HG03175 (cell line): ENCODE results near the gene AKT3.
A peak's percentile ranks its signal among the peaks of the same experiment; 100 is the strongest.

ENCODE experiments used
- ATAC-seq: cut with Tn5 transposase; IDR thresholded peaks from one replicate; pipeline ENCODE4 v1.9.1; 2021; ENCODE audit warnings: mild to moderate bottlenecking, moderate library complexity; ENCODE audit not compliant: unreplicated experiment

The AKT3 gene

DNA sequence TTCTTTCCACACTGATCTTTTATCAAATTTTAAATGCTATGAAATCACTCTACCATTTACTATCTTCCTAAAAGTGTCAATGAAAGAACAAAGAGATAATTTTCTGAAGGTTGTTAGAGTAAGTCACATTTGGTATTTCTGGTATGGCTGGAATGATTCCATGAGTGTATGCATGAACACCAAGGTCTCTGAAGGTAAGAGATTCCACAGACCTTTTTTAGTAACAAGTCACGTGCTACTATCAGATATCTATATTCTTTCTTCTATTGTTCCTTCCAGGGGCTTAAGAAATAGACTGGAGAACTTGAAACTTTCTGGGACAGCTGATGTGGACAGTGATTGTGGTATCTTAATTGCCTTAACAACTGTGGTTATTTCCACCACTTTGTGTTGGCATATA lies 329.2 kb downstream of the AKT3 start:
- no peak for ATAC-seq

DNA sequence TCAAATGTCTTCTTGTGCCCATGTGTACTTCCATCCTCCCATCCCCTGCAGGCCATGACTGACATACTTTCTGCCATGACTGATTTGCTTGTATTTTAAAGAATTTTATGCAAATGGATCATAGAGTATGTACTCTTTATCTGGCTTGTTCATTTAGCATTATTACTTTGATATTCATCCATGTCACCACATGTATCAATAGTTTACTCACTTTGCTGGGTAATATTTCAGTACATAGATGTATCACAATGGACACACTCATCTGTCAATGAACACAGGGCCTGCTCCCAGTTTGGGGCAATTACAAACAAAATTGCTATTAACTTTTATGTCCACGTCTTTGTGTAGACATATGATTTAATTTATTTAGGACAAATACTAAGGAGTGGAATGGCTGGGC lies 335.1 kb downstream of the AKT3 start:
- ATAC-seq, result no peak

DNA sequence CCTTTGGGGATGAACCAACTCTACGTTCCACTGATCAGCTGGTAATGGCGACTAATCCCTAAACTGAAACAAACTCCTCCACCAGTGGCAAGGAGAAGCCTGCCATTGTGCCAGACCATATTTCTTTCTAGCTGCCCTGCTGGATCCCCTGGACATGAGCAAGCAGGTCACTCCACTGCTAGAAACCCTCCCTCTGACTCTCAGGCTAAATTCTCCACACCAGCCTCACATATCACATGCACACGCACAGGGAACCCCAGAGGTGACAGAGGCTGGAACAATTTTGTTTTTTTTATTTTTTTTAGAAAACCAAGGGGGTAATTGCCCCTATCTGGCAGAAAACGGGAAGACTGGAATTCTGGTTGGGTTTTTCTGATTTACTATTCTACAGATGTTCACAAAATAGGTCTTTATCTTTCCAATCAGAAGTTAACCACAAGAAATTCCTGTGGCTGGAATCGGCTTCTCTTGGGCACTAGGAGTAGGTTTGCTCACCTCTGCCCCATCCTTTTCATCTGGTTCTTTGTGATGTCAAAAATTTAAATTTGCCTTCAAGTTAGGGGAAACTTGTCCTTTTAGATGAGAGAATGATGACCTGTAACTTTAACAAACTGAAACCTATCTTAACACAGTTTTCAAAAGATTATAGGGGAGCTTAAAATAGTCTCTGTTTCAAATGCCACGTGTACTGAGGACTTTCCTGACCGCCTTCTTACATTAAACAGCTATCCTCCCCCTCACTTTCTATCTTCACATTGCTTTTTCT lies 336.1 kb downstream of the AKT3 start:
- no peak for ATAC-seq

DNA sequence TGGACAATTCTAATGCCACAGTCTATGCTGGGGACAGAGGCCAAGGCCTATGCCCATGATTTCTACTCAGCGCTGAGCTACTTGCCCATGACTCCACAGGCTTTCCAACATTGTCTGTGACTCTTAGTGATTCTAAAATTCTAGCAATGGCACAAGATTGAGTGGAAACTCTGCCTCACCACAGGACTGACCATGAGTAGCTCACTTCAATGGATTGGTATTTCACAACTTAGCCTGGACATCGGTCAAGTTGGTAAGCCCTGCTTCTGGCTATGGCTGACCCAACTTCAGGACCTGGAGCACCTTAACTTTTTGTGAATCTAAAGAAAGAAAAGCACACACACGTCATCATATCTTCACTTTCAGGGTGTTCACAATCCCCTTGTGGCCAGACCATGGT lies 339.1 kb downstream of the AKT3 start:
- no peak for ATAC-seq

DNA sequence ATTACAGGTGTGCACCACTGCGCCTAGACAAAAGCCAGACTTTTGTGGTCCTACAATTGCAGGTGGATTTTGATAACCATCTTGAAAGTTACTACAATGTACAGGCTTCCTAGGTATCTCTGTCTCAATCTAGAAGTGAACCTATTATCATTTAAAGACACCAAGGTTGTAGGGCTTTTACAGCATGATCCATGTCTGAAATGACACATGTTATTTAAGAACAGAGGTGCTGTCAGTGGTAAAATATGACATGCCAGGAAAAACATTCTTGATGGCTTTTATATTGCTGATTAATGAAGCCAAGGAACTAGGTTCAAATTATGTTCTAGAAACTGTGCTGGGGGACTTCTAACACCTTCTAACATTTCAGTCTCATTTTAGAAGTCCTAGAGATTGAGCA lies 341.1 kb downstream of the AKT3 start:
- ATAC-seq, result no peak

DNA sequence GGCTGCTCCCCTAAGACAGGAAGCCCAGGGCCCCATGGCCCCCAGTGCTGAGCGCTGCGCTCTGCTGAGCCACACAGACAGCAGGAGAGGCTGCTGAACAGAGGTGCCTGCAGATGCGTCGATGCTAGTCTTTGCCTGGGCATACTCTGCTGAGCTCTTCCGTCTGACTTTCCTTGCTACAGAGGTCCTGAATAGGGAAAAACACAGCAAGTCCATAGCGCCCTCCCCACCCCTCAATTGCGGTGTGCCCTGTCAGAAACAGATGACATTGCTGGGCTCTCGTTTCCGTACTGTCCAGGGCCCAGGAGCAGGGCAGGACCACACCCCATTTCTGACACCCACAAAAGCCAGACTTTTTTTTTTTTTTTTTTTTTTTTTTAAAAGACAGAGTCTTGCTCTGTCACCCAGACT lies 341.7 kb downstream of the AKT3 start:
- ATAC-seq, result peak; percentile 68

DNA sequence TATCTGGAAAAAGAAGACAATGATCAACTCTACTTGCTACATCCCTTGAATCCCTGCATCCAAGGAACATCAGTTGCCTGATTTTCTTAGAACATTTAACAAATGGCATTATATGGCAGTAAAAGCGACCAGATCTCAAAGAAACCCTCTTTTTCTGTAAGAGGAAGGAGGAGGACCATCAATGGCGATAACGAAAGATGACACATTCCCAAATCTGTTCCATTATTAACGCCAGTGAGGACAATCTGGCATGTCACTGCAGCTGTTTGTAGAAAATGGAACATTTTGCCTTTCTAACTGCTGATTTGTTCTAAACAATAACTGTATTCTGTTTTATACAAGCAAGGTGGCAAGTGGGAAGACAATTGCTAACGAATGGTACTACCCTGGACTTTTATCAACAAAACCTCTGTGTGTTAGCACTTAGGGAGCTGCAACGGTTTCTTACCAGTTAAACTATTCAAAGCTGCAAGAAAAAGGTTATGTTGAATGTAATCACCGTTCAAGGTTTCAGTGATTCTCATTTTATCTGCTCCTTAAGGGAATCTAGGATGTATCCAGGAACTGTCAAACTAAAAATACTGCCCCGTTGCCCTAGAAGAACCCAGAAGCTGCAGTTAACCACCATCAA lies 342.3 kb downstream of the AKT3 start:
- no peak for ATAC-seq

DNA sequence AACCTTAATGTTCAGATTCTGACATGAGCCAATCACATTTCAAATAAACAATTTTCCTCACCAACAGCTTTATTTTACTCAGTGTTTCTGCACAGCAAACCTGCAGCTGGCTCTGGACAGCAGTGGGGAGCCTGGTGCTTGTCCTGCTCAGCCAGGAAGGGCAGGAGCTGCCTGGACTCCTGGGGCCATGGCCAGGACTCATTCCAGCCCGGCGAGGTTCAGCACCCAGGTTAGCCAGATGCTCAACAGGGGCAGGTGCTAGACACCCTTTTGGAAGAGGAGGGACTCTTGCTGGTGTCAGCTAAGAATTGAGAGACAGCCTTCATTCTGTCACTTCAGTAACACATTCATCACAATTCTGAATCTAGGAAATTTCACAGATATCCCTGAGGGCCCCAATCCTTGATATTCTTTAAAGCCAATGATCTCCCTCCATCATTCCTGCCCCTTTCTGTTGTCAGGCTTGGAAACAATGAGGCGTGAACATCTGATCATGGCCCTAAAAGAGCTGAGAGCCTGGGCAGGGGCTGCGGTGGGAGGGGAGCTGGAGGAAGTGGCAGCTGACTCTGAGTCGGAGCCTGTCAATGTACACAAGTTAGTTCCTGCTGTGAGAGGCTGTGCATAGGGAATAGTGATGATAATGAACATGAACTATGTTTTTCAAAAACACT lies 342.9 kb downstream of the AKT3 start:
- no peak for ATAC-seq

DNA sequence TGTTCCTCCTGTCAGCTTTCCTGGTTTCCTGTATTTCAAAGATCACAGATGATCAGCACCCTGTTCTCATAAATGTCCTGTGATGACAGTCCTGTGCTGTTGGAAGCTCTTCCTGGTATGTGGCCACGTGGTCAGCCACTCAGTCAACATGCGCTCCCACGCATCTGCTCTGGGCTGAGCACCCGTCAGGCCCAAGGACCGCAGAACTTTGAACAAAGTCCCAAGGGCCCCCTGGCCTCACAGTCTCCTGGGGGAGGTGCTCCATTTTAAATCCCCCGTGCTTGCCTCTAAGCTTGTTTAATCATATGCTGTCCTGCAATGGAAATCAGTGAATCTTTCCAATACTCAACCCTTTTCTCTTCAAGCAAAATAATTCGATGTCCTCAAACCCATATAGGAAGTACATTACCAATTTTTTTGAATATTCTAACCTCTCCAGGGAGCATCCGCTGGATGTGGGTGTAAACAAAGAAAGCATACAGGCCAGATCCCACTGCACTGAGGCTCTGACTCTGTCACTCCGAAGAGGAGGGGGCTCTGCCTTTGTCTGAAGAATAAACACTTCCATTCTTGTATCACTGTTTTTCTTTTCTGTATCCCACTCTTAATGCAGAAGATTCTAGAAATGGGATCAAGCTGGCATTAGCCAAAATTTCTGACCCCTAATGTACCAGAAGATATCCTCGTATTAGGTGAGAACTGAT lies 343.9 kb downstream of the AKT3 start:
- ATAC-seq, result peak; percentile 60

DNA sequence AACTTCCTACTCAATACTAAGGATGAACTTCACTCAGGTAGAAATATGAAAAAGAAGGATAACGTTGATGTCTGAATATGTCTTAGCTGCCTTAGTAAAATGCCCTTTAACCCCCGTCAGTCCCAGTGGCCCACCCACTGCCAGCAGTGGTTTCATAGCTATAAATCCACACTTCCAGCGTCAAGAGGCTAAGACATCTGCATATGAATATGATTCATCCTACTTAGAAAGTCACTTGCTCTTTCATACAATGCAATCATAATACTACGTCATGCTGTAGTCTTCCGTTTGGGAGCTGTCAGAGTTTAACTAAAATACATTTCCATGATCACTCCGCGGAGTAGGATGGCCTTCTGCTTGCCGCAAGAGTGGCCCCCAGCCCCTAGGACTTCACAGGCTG lies 346.9 kb downstream of the AKT3 start:
- no peak for ATAC-seq

DNA sequence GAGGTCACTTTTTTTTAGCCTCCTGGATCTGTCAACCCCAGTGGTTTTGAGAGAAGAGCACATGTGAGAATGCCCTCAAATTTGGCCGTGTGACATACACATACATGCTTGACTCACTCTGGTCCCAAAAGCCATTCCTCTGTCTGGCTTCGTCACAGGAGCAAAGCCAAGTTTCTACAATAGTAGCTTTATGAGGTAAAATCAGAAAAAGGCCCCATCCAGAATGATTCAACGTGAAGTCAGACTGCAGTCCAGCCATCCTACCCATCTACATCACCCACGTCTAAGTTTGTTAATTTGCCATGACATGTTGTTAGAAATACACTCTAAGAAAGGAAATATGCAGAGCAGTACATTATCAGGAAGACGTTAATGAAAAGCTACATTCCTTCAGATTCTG lies 349.0 kb downstream of the AKT3 start:
- ATAC-seq, result no peak

DNA sequence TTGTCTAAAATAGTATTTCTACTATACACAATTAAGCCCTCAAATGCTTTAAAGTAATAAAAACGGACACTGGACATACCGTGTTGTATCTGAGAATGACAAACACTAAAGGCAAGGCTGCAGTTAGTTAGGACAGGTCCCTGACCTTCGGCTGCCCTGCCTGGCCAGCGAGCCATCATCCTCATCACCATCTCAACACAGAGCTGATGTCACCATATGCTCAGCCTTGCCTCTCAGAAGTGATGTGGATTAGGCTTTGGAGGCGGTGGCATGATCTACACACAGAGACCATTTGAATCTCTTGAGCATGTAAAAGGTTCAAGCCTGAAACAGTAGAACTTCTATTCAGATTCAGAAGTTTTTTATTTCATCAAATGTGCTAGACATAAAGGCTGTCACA lies 349.5 kb downstream of the AKT3 start:
- no peak for ATAC-seq

DNA sequence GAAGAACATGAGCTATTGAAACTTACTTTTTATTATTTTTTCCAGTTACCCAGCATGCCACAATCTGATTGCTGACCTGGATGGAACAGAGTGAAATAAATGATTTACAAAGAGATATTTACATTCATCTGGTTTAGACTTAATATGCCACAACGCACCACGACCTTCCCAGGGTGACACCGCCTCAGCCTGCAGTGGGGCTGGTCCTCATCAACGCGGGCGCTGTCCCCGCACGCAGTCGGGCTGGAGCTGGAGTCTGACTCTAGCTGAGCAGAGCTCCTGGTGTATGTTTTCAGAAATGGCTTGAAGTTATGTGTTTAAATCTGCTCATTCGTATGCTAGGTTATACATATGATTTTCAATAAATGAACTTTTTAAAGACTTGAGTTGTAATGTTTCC lies 350.3 kb downstream of the AKT3 start:
- no peak for ATAC-seq

DNA sequence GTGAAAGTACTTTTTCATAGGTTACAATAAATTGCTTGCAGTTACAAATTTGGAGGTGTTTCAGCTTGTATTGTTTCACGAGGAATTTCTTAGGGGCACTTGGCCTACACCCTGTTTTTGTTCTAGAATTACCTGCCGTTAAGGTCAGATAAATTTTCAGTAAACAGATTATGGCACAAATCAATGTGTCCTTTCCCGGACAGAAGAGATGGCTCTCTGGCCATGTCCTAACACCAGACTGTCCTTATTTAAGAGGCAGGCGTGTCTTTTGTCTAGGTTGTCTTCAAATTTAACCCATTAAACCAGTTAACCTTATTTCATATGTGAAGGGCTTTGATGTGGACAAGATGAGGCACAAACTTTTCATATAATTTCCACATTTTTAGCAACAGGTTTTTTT lies 350.8 kb downstream of the AKT3 start:
- ATAC-seq, result no peak

DNA sequence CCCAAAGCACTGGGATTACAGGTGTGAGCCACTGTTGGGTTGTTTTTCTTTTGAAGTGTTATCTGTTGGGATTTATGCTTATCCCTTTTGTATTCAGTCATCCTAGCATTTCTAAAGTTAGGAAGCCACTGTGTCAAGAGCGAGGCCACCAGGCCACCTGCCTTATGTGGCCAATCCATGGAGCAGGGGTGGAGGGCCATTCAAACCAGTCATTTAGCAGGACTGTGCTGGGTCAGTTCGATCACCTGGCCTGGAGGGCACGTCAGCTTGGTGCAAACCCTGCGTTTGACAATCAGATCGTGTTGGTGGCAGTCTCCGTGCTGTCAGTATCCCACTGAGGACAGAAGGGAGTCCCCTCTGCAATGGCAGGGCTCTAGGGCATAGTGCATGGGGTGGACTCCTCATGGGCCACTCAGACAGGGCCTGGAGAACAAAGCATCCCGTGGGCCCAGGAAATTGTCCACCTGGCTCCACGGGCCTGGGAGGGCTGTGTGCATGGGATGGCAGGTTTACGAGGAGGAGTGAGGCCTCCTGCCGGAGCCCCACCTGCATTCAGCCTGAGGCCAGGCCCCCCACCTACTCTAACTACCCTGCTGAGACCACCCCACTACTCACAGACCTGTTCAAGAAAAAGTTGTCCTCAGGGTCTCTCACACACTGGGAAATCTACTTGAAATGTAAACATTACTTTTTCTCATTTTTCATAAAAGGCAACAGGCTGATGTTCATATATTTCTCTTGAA lies 351.9 kb downstream of the AKT3 start:
- ATAC-seq, result no peak

DNA sequence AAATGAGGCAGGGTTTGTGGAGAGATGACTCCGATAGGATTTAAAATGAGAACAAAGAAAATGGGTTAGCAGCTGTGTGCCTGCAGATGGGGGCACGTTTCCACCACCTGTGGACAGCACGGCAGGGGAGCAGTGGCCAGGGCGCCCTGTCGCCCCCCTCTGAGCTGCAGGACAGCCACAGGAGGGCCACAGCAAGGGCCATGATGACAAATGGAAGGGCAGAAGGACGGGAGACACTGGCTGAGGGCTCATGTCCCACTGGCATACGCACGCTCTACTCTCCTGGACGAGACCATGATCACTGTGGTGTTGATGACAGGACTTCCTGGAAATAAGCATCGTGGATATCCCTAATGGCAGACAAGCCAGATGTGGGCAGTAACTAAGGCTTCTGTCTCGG lies 353.2 kb downstream of the AKT3 start:
- ATAC-seq, result no peak

DNA sequence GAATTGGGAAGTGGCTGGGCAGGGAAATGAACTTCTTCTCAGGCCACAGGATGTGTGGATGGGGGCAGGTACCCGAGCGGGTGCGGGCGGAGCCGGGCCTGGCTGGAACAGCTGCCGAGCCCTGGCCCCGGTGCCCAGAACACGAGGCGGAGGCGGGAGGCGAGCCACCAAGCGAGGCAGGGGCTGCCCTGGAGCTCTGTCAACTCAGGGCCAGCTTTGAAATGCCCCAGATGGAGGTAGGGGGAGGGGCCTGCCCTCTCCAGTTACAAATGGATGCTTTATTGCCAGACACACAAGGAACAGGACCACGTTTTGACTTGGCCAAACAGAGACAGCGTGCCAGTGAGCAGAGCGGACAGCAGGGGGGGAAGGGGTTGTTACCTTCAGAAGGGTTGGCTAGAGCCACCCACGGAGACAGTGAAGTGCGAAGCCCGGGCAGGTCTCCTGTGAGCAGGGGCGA lies 353.8 kb downstream of the AKT3 start:
- no peak for ATAC-seq

DNA sequence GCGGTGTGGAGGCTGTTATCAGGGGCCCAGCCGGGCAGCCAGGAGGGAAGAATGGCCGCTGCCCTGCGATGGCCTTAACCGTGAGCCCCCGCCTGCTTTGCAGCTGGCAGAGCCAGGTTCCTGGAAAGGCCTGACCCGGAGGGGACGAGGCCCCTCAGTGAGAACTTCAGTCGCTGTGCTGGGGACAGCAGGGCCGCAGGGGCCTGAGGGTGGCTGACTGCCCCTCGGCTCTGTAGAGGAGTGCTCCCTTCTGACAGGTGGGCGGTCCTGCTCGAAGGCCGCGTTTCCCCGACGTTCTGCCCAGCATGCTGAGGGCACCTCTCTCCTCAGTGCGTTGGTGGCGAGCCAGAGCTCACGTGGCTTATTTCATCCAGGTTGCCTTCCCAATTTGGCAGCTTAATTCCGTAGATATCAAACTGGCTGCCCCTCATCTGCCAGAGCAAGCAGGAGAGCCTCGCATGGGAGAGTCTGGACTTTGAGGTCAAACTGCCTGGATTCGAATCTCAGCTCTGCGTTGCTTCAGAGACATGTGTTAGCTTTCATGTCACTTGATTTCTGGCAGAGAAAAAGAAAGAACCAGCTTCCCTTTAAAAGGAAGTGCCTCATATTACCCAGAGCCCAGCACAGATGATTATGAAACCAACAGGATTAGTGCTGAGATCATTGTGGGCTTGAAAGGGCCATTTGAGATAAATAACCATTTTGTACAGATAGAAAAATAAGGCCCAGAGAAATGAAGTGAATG lies 354.4 kb downstream of the AKT3 start:
- no peak for ATAC-seq

DNA sequence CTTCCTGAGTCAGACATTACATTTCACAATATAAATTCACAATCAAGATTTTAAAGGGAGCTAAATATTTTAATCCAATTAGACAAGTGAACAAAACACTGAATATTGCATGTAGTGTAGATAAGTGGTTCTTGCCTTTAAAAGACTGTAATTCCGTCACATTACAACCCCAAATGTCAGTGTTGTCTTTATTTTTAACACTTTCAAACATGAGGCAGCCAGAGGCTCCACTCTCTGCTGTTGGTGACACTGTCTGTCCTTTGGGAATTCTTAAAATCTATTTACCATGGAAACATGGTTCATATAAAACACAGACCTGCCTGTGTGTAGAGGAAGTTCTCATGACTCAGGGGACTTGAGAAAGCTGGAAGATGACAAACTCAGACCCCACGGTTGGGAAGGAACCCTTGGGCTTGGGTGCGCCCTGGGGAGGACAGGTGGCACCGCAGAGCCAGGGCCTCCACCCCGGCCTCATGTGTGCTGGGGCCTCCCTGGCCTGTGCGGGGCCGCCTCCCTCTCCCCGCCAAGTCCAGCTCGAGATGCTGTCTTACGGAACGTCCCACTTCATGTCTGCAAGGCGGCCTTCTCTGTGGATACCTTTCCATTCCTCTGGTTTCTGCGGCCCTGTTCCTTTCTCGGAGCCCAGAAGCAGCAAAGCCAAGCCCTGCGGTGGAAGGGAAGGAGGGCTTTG lies 355.2 kb downstream of the AKT3 start:
- no peak for ATAC-seq
